ENCODE measurements around the gene GMEB1.
"Not testable (repeated sequence)": the region's sequence is repeated elsewhere in the genome, so short reads cannot be mapped to it uniquely, and the experiment has no call there.

Gene GMEB1, protein sequence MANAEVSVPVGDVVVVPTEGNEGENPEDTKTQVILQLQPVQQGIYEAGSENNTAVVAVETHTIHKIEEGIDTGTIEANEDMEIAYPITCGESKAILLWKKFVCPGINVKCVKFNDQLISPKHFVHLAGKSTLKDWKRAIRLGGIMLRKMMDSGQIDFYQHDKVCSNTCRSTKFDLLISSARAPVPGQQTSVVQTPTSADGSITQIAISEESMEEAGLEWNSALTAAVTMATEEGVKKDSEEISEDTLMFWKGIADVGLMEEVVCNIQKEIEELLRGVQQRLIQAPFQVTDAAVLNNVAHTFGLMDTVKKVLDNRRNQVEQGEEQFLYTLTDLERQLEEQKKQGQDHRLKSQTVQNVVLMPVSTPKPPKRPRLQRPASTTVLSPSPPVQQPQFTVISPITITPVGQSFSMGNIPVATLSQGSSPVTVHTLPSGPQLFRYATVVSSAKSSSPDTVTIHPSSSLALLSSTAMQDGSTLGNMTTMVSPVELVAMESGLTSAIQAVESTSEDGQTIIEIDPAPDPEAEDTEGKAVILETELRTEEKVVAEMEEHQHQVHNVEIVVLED

DNA sequence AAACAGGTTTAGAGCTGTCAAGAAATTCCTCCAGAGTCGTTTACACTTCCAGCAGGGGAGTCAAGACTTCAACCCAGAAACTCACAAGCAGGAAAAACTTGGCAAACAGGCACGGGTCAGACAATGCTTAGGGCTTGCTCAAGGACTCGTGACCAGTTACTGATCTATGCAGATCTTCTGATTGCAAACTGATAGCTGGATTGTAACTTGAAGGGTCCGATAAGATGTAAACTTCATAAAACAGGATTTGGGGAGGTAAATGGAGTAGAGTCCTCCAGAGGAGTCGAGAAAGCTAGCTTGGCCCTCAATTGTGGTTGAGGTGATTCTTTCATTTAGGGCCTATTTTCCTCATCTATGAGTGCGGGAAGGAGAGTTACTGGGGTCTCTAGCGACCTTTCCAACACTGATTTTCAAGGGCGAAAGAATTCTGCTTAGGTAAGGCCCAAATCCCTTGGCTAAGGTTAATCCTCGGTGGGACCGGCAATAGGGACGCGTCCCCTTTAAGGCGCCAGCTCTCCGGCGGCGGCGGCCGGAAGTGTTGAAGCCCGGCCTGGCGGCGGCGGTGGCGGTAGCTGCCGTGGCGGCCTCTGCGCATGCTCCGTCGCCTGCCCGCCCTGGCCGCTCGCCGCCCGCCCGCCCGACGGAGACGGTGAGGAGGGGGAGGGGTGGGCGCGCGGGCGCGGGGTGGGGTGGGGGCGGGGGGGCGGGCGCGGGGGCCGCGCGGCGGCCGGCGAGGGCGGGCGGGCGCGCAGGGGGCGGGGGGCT is at the start of gene GMEB1:
Gene GMEB1 (plus strand): TSS at position 594 of the 765 bp plus-strand sequence. CDS start 14,829 bp downstream, outside the sequence.
- no peak for DNase-seq (ENCODE audit: low read depth, low spot score)

DNA sequence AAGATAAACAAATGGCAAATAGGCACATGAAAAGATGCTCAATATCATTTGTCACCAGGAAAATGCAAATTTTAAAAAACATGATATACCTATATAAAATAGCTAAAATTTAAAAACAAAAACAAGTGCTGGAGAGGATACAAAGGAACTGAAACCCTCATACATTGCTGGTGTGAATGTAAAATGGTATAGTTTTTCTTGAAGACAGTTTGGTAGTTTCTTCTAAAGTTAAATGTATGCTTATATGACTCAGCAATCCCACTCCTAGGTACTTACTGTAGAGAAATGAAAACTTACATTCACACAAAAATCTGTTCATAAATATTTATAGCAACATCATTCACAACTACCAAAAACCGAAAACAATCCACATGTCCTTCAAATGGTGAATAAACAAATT is 36.9 kb upstream of the GMEB1 start:
- no peak for DNase-seq (ENCODE audit: low read depth, low spot score)

DNA sequence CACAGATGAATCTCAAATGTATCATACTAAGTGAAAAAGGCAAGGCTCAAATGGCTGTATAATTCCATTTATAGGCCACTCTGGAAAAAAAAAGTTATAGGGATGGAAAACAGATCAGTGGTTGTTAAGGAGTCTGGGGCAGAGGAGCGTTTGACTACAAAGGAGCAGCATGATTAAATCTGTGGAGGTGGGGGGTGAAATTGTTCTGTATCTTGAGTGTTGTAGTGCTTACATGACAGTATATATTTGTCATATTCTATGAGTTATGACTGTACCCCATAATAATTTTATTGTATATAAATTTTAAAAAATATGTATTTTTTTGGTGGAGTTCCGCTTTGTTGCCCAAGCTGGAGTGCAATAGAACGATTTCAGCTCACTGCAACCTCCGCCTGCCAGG is 36.0 kb upstream of the GMEB1 start:
- no peak for DNase-seq (ENCODE audit: low read depth, low spot score)

DNA sequence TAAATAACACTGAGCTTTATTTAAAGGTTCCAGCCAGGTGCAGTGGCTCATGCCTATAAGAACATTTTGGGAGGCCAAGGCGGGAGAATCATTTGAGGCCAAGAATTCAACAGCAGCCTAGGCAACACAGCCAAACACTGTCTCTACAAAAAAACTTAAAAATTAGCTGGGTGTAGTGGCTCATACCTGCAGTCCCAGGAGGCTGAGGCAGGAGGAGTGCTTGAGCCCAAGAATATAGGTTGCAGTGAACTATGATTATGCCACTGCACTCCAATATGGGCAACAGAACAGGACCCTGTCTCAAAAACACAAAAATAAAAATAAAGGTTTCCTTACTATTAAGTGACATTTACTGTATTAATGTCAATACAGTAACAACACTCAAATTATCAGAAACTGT is 27.8 kb upstream of the GMEB1 start:
- DNase-seq (ENCODE audit: low read depth, low spot score), result no peak

DNA sequence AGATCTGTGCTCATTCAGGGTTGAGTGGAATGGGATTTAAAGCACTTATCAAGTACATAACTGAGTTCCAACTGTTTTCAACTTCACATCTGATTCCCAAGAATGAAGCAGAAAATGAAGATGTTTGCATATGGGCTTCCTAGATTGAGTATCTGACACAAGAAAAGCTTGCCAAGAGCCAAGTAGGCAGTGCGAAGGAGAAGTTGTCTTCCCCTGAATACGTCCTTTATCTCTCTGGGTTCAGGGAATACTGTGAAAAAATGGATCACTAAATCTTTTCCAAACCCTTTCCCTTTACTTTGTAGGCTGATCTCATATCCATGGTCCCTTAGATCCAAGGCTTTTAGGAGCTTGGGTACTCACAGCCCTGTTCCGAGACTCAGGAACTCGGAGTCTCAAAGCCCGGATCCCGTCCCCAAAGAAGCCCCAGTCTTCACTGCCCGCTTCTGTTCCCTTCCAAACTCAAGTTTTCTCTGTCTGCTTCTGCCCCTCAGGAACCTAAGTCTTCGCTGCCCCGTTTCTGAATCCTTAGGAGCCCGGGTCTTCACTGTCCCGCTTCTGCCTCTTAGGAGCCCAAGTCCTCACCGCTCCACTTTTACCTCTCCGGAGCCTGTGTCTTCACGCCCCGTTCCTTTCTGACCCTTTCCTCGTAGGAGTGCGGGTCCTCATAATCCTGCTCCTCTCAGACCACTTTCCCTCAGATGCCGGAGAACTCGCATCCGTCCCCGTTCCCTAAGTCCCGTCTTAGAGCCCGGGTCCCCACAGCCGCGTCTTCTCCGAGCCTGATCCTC is 26.3 kb upstream of the GMEB1 start:
- DNase-seq (ENCODE audit: low read depth, low spot score), result no peak

DNA sequence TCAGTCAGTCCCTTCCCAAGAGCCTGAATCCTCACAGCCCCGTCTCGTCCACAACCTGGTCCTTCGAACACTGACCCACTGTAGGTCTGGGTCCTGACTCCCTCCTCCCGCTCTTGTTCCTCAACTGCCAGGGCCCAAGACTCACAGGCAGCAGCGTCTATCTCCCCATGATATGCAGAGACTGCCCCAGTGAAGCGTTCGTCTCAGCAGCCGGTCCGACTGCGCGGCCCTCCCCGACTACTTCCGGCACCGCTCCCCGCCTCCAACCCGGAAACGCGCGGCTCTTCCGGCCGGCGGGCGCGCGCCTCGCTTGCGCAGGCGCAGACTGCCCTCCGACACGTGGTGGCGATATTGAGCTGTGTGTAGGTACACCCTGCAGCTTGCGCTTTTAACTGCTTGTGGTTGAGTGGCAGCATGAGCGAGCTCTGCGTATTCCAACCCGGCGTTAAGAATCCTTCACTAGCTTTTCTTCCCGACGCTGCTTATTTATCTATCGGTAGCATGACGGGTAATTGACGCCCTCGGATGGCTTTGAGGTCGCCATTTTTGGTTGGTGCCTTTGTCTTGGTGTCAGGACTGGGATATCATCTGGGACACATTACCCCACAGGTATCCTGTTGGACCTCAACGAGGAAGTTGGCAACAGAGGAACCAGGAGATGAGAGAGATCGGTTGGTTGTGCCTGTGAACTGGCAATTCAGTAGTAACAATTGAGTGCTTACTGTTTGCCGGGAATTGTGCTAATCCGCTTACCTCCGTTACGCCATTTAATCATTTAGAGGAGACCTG is 25.5 kb upstream of the GMEB1 start, which contains the start of gene TAF12:
Gene TAF12 (minus strand): TSS at position 221 of the 789 bp plus-strand sequence. CDS start 20,986 bp downstream, outside the sequence.
- peak; percentile 82 for DNase-seq (ENCODE audit: low read depth, low spot score)

DNA sequence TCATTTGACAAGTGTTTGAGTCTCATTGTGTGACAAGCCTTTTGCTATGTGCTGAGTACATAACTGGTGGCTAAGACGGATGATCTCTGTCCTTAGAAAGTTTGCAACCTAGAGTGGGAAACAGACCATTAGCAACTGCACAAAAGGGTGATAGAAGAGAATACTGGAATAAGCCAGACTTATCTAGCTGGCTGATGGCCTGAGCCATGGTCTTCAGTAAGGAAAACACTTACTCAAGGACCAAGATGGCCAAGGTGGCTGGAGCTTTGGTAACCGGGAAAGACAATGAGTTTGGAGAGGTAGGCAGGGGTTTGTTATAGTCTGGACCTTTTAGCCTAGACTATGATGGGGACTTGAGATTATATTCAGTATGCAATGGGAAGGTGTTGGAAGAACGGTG is 24.1 kb upstream of the GMEB1 start:
- no peak for DNase-seq (ENCODE audit: low read depth, low spot score)

DNA sequence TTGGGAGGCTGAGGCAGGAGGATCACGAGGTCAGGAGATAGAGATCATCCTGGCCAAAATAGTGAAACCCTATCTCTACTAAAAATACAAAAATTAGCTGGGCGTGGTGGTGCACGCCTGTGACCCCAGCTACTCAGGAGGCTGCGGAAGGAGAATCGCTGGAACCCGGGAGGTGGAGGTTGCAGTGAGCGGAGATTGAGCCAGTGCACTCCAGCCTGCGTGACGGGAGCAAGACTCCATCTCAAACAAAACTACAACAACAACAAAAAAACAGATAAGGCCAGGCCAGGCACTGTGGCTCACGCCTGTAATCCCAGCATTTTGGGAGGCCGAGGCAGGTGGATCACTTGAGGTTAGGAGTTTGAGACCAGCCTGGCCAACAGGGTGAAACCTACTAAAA is 23.2 kb upstream of the GMEB1 start:
- DNase-seq (ENCODE audit: low read depth, low spot score), result not testable (repeated sequence)

DNA sequence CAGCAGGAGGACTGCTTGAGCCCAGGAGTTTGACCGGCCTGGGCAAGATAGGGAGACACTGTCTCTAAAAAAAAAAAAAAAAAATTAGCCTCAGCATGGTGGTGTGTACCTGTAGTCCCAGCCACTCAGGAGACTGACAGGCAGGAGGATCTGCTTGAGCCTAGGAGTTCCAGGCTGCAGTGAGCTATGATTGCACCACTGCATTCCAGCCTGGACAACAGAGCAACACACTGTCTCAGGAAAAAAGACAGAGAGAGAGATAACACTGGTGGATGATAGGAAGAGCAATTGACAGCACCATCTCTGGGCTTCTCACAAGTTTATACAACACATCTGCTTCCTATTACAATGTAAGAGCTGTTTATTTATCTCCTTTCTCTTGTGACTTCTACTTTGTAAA is 22.5 kb upstream of the GMEB1 start:
- DNase-seq (ENCODE audit: low read depth, low spot score), result no peak

DNA sequence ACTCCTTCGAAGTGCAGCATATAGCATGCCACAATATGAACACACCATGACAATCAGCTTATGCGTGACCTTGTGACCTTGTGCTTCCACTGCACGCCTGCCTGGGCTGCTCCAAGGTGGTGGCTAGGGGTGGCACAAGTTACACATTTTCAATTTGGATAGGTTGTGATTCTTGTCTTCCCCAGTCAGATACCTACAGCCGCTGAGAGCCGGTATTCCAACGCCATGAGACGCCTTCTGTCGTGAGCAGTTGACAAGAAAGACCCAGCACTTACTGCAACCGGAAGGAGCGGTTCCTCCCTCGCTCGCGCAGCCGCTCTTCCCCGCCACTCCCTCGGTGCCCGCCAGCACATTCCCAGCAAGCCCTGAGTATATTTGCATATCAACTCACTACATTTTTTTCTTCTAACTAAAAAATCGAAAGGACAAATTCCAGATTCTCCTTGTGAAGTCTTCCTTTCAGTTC is 20.5 kb upstream of the GMEB1 start:
- no peak for DNase-seq (ENCODE audit: low read depth, low spot score)

DNA sequence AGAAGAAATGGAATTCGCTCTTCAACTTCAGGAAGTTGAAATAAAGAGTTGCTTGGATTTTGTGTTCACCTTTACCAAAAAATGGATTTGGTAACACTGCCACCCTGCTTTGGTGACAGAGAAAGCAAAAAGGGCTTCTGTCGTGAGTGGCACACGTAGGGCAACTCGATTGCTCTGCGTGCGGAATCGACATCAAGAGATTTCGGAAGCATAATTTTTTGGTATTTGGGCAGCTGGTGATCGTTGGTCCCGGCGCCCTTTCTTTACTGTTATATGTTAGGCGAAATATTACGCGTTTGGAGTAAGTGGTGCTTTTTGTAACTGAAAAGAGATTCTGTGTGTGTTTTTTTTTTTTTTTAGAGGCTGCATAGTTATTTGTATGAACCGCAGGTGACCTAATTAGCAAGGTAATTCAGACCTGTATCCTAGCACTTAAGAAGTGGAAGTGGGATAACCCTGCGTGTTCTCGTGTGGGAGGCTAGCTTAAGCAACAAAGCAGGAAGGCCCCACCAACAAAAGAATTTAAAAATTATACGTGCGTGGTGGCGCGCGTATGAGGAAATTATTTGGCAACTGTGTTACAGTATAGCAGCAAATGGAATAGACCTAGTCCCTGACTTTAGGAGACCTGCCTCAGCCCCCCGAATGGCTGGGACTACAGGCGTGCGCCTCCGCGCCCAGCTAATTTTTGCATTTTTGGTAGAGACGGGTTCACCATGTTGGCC is 19.9 kb upstream of the GMEB1 start, which contains the start of gene RNU11:
Gene RNU11 (plus strand): TSS at position 127 of the 725 bp plus-strand sequence.
- peak; percentile 93 for DNase-seq (ENCODE audit: low read depth, low spot score)

DNA sequence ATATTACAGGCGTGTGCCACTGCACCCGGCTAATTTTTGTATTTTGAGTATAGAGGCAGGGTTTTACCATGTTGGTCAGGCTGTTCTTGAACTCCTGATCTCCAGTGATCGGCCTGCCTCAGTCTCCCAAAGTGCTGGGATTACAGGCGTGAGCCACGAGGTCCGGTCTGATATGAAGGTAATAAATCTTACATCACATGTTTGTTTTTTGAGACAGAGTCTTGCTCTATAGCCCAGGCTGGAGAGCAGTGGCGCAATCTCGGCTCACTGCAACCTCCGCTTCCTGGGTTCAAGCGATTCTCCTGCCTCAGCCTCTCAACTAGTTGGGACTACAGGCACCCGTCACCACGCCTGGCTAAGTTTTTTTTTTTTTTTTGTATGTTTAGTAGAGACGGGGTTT is 15.5 kb upstream of the GMEB1 start:
- not testable (repeated sequence) for DNase-seq (ENCODE audit: low read depth, low spot score)

DNA sequence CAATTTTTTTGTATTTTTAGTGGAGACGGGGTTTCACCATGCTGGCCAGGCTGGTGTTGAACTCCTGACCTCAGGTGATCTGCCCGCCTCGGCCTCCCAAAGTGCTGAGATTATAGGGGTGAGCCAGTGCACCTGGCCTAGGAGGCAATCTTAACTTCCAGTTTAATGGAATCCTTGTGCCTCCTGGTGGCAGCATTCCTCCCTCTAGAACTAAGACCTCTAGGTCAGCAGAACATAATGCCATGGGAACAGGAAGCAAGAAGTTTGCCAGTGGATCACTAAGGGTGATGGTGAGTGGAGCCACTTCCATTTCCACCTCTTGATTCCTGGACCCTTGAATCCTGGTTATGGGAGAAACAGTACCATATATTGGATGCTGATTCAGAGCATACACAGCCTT is 14.7 kb upstream of the GMEB1 start:
- DNase-seq (ENCODE audit: low read depth, low spot score), result not testable (repeated sequence)

DNA sequence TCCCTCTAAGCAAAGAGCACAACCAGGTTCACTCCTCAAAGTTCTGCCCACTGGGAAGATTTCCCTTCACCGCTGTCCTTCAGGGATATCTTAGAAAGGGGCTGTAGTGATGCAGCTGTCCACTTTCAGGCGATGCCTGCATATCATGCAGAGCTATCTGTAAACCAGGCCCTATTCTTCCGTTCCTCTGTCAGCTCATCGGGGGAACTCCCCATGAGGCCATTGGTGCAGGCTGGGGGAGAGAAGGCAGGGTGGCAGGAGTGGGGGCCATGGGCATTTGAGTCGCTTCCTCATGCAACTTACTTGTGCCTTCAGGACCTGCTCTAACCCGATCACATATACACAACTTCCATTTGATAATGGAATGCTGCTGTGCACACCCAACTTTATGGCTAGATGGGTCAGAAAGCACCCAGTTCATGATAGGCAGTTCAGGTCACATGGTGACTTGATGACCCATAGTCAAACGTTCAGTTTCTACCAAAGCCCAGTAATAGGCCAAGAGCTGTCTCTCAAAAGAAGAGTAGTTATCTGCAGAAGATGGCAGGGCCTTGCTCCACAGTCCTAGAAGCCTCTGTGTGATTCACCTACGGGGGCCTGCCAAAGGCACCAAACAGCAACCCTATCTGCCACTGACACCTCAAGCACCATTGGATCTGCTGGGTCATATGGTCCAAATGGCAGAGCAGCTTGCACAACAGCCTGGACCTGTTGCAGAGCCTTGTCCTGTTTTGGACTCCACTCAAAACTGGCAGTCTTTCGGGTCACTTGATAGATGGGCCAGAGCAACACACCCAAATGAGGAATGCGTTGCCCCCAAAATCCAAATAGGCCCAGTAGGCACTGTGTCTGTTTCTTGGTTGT is 12.9 kb upstream of the GMEB1 start:
- not testable (repeated sequence) for DNase-seq (ENCODE audit: low read depth, low spot score)

DNA sequence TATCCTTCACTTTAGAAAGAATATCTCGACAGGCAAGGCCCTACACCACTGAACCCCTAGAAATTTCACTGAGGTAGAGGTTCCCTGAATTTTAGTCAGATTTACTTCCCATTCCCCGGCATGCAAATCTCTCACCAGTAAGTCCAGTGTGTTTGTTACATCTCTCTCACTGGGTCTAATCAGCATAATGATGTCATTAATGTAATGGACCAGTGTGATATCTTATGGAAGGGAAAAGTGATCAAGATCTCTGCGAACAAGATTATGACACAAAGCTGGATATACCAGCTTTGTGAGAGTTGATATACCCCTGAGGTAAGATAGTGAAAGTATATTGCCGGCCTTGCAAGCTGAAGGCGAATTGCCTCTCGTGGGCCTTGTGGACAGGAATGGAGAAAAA is 12.2 kb upstream of the GMEB1 start:
- no peak for DNase-seq (ENCODE audit: low read depth, low spot score)

DNA sequence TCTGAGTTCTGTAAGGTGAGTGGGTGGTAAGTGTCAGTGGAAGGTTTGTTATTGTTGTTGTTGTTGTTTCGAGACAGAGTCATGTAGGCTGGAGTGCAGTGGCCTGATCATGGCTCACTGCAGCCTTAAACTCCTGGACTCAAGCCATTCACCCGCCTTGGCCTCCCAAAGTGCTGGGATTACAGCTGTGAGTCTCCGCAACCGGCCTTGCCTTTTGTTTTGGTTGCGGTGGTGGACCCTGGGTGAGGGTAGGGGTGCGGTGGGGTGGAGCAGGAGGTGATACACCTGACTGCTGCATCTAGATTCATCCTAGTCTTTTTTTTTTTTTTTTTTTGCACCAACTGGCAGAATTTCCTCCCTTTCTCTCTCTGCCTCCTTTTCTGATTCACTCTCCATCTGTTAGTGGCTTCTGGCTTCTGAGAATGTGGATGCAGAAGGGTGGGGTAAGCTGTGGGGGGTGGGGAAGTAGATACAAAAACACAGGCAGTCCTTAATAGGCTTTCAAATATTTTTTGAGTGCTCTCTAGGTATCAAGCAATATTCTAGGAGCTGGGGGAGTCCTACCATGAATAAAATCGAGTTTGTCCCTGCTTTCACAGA is 4.6 kb upstream of the GMEB1 start:
- DNase-seq (ENCODE audit: low read depth, low spot score), result no peak

DNA sequence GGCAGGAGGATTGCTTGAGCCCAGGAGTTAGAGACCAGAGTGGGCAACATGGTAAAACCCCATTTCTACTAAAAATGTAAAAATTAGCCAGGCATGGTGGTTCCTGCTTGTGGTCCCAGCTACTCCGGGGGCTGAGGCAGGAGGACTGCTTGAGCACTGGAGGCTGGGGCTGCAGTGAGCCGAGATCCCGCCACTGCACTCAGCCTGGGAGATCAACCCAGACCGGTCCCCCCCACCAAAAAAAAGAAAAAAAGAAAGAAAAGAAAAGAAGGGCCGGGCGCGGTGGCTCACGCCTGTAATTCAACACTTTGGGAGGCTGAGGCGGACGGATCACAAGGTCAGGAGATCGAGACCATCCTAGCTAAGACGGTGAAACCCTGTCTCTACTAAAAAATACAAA is 1.8 kb upstream of the GMEB1 start:
- no peak for DNase-seq (ENCODE audit: low read depth, low spot score)

DNA sequence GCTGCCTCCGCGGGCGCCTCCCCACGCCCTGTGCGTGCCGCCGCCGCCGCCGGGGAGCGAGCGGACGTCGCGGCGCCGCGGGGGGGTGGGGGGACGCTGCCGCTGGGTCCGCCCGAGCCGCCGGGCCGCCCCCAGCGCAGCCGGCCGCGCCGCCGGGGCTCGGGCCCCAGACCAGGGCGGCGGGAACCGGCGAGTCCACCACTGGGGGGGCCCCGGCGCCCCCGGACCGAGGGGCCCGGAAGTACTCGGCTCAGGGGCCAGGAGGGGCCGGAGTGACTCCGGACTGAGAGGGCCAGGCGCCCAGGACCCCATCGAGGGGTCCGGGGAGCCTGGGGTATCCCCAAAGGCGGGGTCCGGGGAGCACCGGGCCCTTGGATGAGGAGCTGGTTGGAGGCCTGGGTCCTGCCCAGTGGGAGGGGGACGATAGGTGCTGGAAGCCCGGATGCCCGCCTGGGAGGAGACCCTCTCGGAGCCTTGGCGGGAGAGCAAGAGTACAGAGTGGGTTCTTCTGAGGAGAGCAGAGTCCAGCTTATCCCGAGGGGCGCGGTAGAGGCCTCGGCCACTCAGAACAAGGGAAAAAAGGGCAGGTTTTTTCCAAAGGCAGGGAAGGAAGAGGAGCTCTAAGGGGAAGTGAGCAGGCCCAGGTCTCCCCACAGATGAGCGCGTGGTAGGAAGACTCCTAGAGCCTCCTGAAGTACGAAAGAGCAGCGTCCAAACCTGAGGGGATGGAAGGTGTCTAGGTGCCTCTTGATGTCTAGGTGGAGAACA is 556 bp downstream of the GMEB1 start:
- no peak for DNase-seq (ENCODE audit: low read depth, low spot score)

Measured in iPS DF 19.7 (cell line).